GM12878 (cell line): ENCODE measurements around the gene SMARCD2. TPM values are rescaled to one million over a fixed set of nuclear protein-coding genes. Genes with fewer than 3 reads are reported as not detected.

Experiments used
- ATAC-seq: fragments of 200-7000 bp; cut with Tn5 transposase; 3 replicates; pipeline ENCODE4 v1.9.1; 2020; ENCODE audit warnings: mild to moderate bottlenecking, moderate library complexity
- BruUV-seq: library from RNA; stranded (reverse); fragments of 400-500 nt; replicated peaks from 2 replicates; lab custom pipeline; 2021; lab: Mats Ljungman, UMichigan
- CTCF ChIA-PET: fragments of 300-600 bp; sonication (Branson Sonifier 250); formaldehyde crosslinking; extraction: SDS; loops from one replicate; lab custom pipeline; 2021; ENCODE audit warnings: inconsistent platforms; lab: Yijun Ruan, JAX
- POLR2A ChIA-PET: fragments of 350-600 bp; formaldehyde crosslinking; extraction: SDS; loops from one replicate; lab custom pipeline; 2021; ENCODE audit warnings: inconsistent platforms; lab: Charles Lee
- RAD21 ChIA-PET: fragments of 300-600 bp; sonication (Branson Sonifier 250); formaldehyde crosslinking; loops from one replicate; lab custom pipeline; 2023; ENCODE audit warnings: antibody characterized with exemption; ENCODE audit not compliant: unreplicated experiment; lab: Charles Lee
- SMC1A ChIA-PET: fragments of 300-600 bp; sonication (Branson Sonifier 250); formaldehyde crosslinking; loops from one replicate; lab custom pipeline; 2023; ENCODE audit not compliant: unreplicated experiment, uncharacterized antibody; lab: Charles Lee
- DNase-seq: peaks from one replicate; pipeline ENCODE4 v3.0.0-alpha.2; 2011; ENCODE audit warnings: low read depth, low spot score
- FAIRE-seq: peaks from 3 replicates; lab custom pipeline; 2011; peaks lifted over from hg19 to GRCh38; lab: Jason Lieb, UNC
- H2AFZ ChIP-seq: 2 replicates; pipeline ENCODE4 v1.6.0; 2011; ENCODE audit warnings: low read depth, low read length, control low read depth; ENCODE audit not compliant: control insufficient read depth
- H3K27ac ChIP-seq: 2 replicates; pipeline ENCODE4 v1.5.1; 2011; ENCODE audit warnings: control low read depth; ENCODE audit not compliant: control insufficient read depth, insufficient read depth
- H3K27me3 ChIP-seq, 2 experiments: replicated peaks in 1 of 2; 2 replicates each; pipeline versions ENCODE4 v1.6.0 to v1.6.1; 2011; ENCODE audit warnings: low read length in 1 of 2; ENCODE audit not compliant: control insufficient read depth in 2 of 2, insufficient read depth in 2 of 2
- H3K36me3 ChIP-seq, 2 experiments: 2 replicates each; pipeline ENCODE4 v1.5.1; 2011; ENCODE audit warnings: low read length in 1 of 2; ENCODE audit not compliant: control insufficient read depth in 2 of 2, insufficient read depth in 2 of 2
- H3K4me1 ChIP-seq: 2 replicates; pipeline ENCODE4 v1.6.1; 2011; ENCODE audit warnings: mild to moderate bottlenecking, low read length, moderate library complexity, mixed read lengths; ENCODE audit not compliant: control insufficient read depth, insufficient read depth
- H3K4me2 ChIP-seq: 2 replicates; pipeline ENCODE4 v1.6.0; 2011; ENCODE audit warnings: control low read depth; ENCODE audit not compliant: control insufficient read depth, insufficient read depth
- H3K4me3 ChIP-seq: fragments of 200-600 bp; sonication (generic); 2 replicates; pipeline ENCODE4 v1.5.1; 2016
- H3K79me2 ChIP-seq: 2 replicates; pipeline ENCODE4 v1.6.0; 2011; ENCODE audit warnings: low read length; ENCODE audit not compliant: control insufficient read depth, insufficient read depth
- H3K9ac ChIP-seq: 2 replicates; pipeline ENCODE4 v1.8.0; 2011; ENCODE audit warnings: low read length, control low read depth, mixed read lengths; ENCODE audit not compliant: control insufficient read depth, insufficient read depth
- H3K9me3 ChIP-seq: replicated peaks from 3 replicates; pipeline ENCODE4 v1.5.1; 2011; ENCODE audit warnings: mild to moderate bottlenecking, low read length; ENCODE audit not compliant: control insufficient read depth, insufficient read depth
- H4K20me1 ChIP-seq: 2 replicates; pipeline ENCODE4 v1.6.0; 2011; ENCODE audit not compliant: control insufficient read depth, insufficient read depth
- DPF2 ChIP-seq: fragments of 450-650 bp; IDR thresholded peaks from 2 replicates; pipeline ENCODE4 v1.6.1; 2017; ENCODE audit warnings: mild to moderate bottlenecking
- EGR1 ChIP-seq, 2 experiments: IDR thresholded peaks; 1 replicate in 1 of 2; 2 replicates in 1 of 2; pipeline ENCODE4 v1.6.1; 2011 to 2012; ENCODE audit warnings: low read depth in 2 of 2, low read length in 2 of 2, borderline replicate concordance in 1 of 2, mild to moderate bottlenecking in 1 of 2, moderate library complexity in 1 of 2
- ESRRA ChIP-seq: IDR thresholded peaks from 2 replicates; pipeline ENCODE4 v1.6.1; 2012; ENCODE audit warnings: mild to moderate bottlenecking, low read length, improper control_type of control experiment
- FOXK2 ChIP-seq: fragments of 450-650 bp; IDR thresholded peaks from 2 replicates; pipeline ENCODE4 v1.6.1; 2017; ENCODE audit warnings: mild to moderate bottlenecking, moderate library complexity
- POLR2A ChIP-seq: IDR thresholded peaks from 2 replicates; pipeline ENCODE4 v1.6.1; 2011; ENCODE audit warnings: low read depth, mild to moderate bottlenecking, low read length
- RELA ChIP-seq: fragments of 450-650 bp; IDR thresholded peaks from 2 replicates; pipeline ENCODE4 v1.8.0; 2014; ENCODE audit warnings: borderline replicate concordance; ENCODE audit not compliant: partially characterized antibody
- SUZ12 ChIP-seq: fragments of 200-600 bp; sonication (generic); IDR thresholded peaks from one replicate; pipeline ENCODE4 v1.6.1; 2018; ENCODE audit warnings: antibody characterized with exemption, mild to moderate bottlenecking; ENCODE audit not compliant: unreplicated experiment
- USF2 ChIP-seq: IDR thresholded peaks from 2 replicates; pipeline ENCODE4 v1.6.1; 2011; ENCODE audit warnings: low read depth, low read length, improper control_type of control experiment, borderline replicate concordance
- WGBS: methylation state at CpG from one replicate; pipeline ENCODE4 v1.1.6; 2016; ENCODE audit warnings: low lambda C conversion rate; ENCODE audit not compliant: insufficient replicate concordance, insufficient coverage; ENCODE audit errors: missing lambda C conversion rate; 5-methylcytosine and 5-hydroxymethylcytosine counted together
- in situ Hi-C: fragments of 300-500 bp; cut with MboI; formaldehyde crosslinking; loops from 9 replicates; pipeline ENCODE4 v1.14.3; 2018; ENCODE audit warnings: mixed read lengths
- intact Hi-C: fragments of 100-400 bp; cut with micrococcal nuclease; formaldehyde crosslinking; loops from one replicate; pipeline ENCODE4 v1.14.2; 2022; ENCODE audit not compliant: unreplicated experiment
- polyA plus RNA-seq, 11 experiments: library from polyadenylated mRNA; depleted of rRNA in 4 of 11; unstranded in 6 of 11; stranded (reverse) in 5 of 11; fragments of >200 nt; fragmentation: Nextera tagmentation in 4 of 11; fragmentation: Illumina TruSeq in 1 of 11; extraction: Ambion mirVana in 4 of 11; extraction: Trizol in 1 of 11; gene quantifications; 1 replicate in 1 of 11; 2 replicates in 10 of 11; pipeline versions ENCODE4 v1.2.1 to v1.2.3, GENCODE V29; 2011 to 2016; ENCODE audit warnings: inconsistent platforms in 2 of 11, missing spikeins in 2 of 11, low read depth in 1 of 11
- total RNA-seq, 4 experiments: library from RNA; depleted of rRNA in 3 of 4; stranded (reverse); fragments of >200 nt in 3 of 4; fragmentation: Illumina TruSeq in 1 of 4; extraction: Trizol in 1 of 4; gene quantifications; 2 replicates each; pipeline versions ENCODE4 v1.2.1 to v1.2.3, GENCODE V29; 2013 to 2021

The SMARCD2 gene
- total and polyA plus RNA-seq, 10 of the 15 experiments (the other 5 are each of a cell fraction or from before 2014, with no cell fraction given) = 2.4 to 111 (median 63.6) TPM

GRCh38 chr17:63833741-63834373, 8.6 kb downstream of the SMARCD2 start:
- H4K20me1 ChIP-seq = no peaks in the 10 kb centered on the region
- RAD21 ChIA-PET = interaction anchor here (1.2 kb wide), 2 partner anchors 44 to 222 kb away, joined by 3 to 4 read pairs; no protein-coding TSS in a partner anchor
- H3K4me2 ChIP-seq = no peak overlapping the region
- FAIRE-seq (no peak), DNase-seq (no peak)
- no peaks in the 10 kb centered on the region for H3K27me3 ChIP-seq
- POLR2A ChIA-PET = interaction anchor here (0.7 to 1.0 kb wide), 2 partner anchors 9 to 60 kb away, joined by 3 read pairs; partner anchors contain the start of genes CCDC47 and SMARCD2
- CTCF ChIA-PET = interaction anchor here (0.8 to 2.3 kb wide), 12 partner anchors 7 to 267 kb away, joined by 3 to 8 read pairs (median 4); no protein-coding TSS in a partner anchor
- 90% methylated on average over 15 of the region's 15 CpGs for WGBS
- H2AFZ ChIP-seq = no peak overlapping the region
- no peaks in the 10 kb centered on the region for H3K9me3 ChIP-seq
- intact Hi-C loops = no loop called here
- TF ChIP-seq ESRRA = no peak
- no peak for TF ChIP-seq SUZ12
- TF ChIP-seq FOXK2 = no peak
- TF ChIP-seq DPF2 = no peak
- TF ChIP-seq RELA = no peak
- no peak for TF ChIP-seq EGR1 (IDR thresholded peaks at IDR 0.05; ENCODE audit: borderline replicate concordance in 1 of 2, low read depth in 2 of 2, low read length in 2 of 2)
- peak; percentile 37; the same call in 1 of the 2 replicates for TF ChIP-seq POLR2A
- TF ChIP-seq USF2 = no peak
- TF ChIP-seq, all 136 proteins: peak for 1
- ATAC-seq = no peak
- SMC1A ChIA-PET = interaction anchor here (0.5 to 1.0 kb wide), 3 partner anchors 82 to 151 kb away, joined by 3 read pairs; no protein-coding TSS in a partner anchor
- Histone ChIP-seq H3K4me1 (peaks cover 6% of the 10 kb centered on the region; the same call in 1 of the 2 replicates), H3K79me2 (peaks cover 27% of the 10 kb centered on the region), H3K36me3 (peaks cover 35 to 48% of the 10 kb centered on the region in 2 experiments), H3K4me3 (no peak overlapping the region), H3K27ac (no peak overlapping the region), H3K9ac (no peak overlapping the region)
- in situ Hi-C loops = loop anchor here (25.0 kb wide), 1 partner anchor 397 kb away; the partner anchor contains the start of gene CYB561
- no TSS peak for BruUV-seq
